Measurements from ENCODE around the gene AIRE.

GRCh38 chr21:44299085-44299457 lies 13.4 kb downstream of the AIRE start:
- no peak for TF ChIP-seq EZH2 (IDR thresholded peaks at IDR 0.05; ENCODE audit: borderline replicate concordance, low read length)
- TF ChIP-seq CTCF (conservative IDR thresholded peaks at IDR 0.05 in 1 of 2, IDR thresholded peaks at IDR 0.05 in 1 of 2; ENCODE audit: extremely low read depth in 1 of 2, insufficient read depth in 1 of 2, low read depth in 1 of 2, low read length in 2 of 2): no peak

Data from mammary epithelial cell (primary cell).